Esophagus squamous epithelium (tissue), 5 donors: Measurements from ENCODE around the gene ST7. TPM values are rescaled to one million over a fixed set of nuclear protein-coding genes. Genes with fewer than 3 reads are reported as not detected.

ENCODE experiments used
- DNase-seq: peaks from one replicate; lab custom pipeline; 2025; lab: John Stamatoyannopoulos, UW
- H3K27ac ChIP-seq, 4 donors: fragments of 200-600 bp; sonication (generic); one replicate each; pipeline ENCODE4 v1.5.1; 2016 to 2019; ENCODE audit warnings: mild to moderate bottlenecking in 1 of 4
- H3K27me3 ChIP-seq, 4 donors: fragments of 200-600 bp; sonication (generic); 1 replicate in 3 of 4; 2 replicates in 1 of 4; pipeline versions ENCODE4 v1.5.1 to v1.6.0; 2017 to 2021; ENCODE audit warnings: antibody characterized with exemption in 1 of 4
- H3K36me3 ChIP-seq, 3 donors: fragments of 200-600 bp; sonication (generic); one replicate each; pipeline ENCODE4 v1.5.1; 2016 to 2019
- H3K4me1 ChIP-seq, 3 donors: fragments of 200-600 bp; sonication (generic); one replicate each; pipeline ENCODE4 v1.5.1; 2017 to 2019
- H3K4me3 ChIP-seq, 4 donors: fragments of 200-600 bp; sonication (generic); 1 replicate in 3 of 4; 2 replicates in 1 of 4; pipeline ENCODE4 v1.5.1; 2016 to 2019; ENCODE audit warnings: mild to moderate bottlenecking in 2 of 4, moderate library complexity in 1 of 4
- H3K9me3 ChIP-seq, 3 donors: fragments of 200-600 bp; sonication (generic); one replicate each; pipeline ENCODE4 v1.5.1; 2016 to 2019
- POLR2A ChIP-seq, 4 donors: fragments of 450-650 bp; IDR thresholded peaks; one replicate each; pipeline ENCODE4 v1.6.1; 2017; ENCODE audit warnings: antibody characterized with exemption in 4 of 4, mild to moderate bottlenecking in 4 of 4, moderate library complexity in 3 of 4
- WGBS, 2 donors: methylation state at CpG; one replicate each; pipeline ENCODE4 v1.1.5; 2018; 5-methylcytosine and 5-hydroxymethylcytosine counted together
- intact Hi-C: fragments of 100-400 bp; cut with DNase I; formaldehyde crosslinking; loops from one replicate; pipeline ENCODE4 v1.15.0; 2022
- total RNA-seq, 4 donors: library from RNA; depleted of rRNA; stranded (reverse); fragments of >200 nt; gene quantifications; one replicate each; pipeline ENCODE4 v1.1.0, GENCODE V29; 2016
- TF ChIP-seq, protein P1 (sequence below), 6 experiments: fragments of 450-650 bp in 4 of 6; fragments of 200-600 bp in 2 of 6; sonication (generic) in 2 of 6; IDR thresholded peaks; one replicate each; pipeline ENCODE4 v1.5.1; 2016 to 2019; ENCODE audit warnings: antibody characterized with exemption in 6 of 6, mild to moderate bottlenecking in 4 of 6, moderate library complexity in 4 of 6
- donor health status: DM: yes; HTN: yes; CAD: no.

Gene ST7
- total RNA-seq, 4 donors from 2014 or later: 12.9 to 18.0 (median 15.3) TPM

DNA sequence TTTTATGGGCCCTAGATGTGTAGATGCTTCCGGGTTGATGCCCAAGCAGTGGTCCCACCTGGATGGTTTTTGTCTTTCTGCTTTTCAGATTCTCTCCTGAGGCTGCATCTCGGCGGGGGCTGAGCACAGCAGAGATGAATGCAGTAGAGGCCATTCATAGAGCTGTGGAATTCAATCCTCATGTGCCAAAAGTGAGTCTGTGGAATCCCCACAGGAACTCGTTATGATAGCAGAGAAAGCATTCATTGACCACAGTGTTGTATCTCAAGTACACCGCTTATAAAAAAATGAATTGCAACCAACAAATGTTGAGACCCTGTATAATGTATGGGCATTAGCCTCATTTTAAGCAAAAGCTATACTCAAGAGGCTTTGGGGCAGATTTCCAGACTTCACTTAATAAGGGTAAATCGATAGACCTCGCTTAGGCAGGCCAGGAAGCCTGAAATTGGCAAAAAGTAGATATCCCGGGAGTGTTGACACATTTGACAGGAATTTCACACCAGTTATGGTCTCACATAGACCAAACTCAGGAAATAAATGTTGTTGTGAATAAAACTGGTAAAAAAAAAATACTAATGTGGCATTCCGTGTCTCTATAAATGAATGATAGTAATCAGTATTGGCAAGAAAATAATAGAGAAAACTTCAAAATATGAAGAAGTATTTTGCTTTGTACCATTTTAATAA, 237.6 kb downstream of the ST7 start:
- no peaks in the 10 kb centered on the region for H3K27me3 ChIP-seq
- no peaks in the 10 kb centered on the region for H3K4me1 ChIP-seq
- no peaks in the 10 kb centered on the region for H3K9me3 ChIP-seq
- no peak overlapping the region for H3K27ac ChIP-seq
- intact Hi-C loops: no loop called here
- TF ChIP-seq, protein P1, sequence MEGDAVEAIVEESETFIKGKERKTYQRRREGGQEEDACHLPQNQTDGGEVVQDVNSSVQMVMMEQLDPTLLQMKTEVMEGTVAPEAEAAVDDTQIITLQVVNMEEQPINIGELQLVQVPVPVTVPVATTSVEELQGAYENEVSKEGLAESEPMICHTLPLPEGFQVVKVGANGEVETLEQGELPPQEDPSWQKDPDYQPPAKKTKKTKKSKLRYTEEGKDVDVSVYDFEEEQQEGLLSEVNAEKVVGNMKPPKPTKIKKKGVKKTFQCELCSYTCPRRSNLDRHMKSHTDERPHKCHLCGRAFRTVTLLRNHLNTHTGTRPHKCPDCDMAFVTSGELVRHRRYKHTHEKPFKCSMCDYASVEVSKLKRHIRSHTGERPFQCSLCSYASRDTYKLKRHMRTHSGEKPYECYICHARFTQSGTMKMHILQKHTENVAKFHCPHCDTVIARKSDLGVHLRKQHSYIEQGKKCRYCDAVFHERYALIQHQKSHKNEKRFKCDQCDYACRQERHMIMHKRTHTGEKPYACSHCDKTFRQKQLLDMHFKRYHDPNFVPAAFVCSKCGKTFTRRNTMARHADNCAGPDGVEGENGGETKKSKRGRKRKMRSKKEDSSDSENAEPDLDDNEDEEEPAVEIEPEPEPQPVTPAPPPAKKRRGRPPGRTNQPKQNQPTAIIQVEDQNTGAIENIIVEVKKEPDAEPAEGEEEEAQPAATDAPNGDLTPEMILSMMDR (IDR thresholded peaks at IDR 0.05): no peak
- TF ChIP-seq POLR2A (IDR thresholded peaks at IDR 0.05): no peak
- 89 to 92% methylated on average over 8 to 9 of the region's 9 CpGs for WGBS, 2 donors
- no peak for DNase-seq
- H3K36me3 ChIP-seq: peaks cover 0 to 22% (median 0%) of the 10 kb centered on the region in 3 donors
- H3K4me3 ChIP-seq: no peak overlapping the region

DNA sequence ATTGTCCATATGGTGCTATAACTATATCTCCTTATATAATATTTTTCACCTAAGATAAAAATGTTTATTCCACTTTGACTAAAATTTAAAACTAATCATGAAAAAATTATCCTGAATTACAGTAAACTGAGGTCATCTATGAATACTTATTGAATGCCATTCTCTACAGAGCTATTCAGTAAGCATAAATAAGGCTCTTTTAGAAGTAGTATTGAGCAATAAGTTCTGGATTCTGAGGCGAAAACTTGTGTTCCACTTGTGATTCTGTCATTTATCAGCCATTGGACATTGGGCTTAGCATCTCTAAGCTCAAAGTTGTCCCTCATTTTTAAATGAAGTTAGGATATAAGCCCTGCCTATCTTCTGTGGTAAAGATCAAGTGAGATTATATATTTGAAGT, 238.8 kb downstream of the ST7 start:
- Histone ChIP-seq H3K27ac (no peak overlapping the region), H3K9me3 (no peaks in the 10 kb centered on the region), H3K4me3 (no peak overlapping the region), H3K27me3 (no peaks in the 10 kb centered on the region), H3K36me3 (peaks cover 0 to 22% (median 0%) of the 10 kb centered on the region in 3 donors), H3K4me1 (no peaks in the 10 kb centered on the region)
- TF ChIP-seq, protein P1 (IDR thresholded peaks at IDR 0.05): no peak
- TF ChIP-seq POLR2A (IDR thresholded peaks at IDR 0.05): no peak
- intact Hi-C loops: no loop called here
- WGBS, 2 donors: 85 to 87% methylated on average over 1 of the region's 1 CpG
- DNase-seq: no peak

DNA sequence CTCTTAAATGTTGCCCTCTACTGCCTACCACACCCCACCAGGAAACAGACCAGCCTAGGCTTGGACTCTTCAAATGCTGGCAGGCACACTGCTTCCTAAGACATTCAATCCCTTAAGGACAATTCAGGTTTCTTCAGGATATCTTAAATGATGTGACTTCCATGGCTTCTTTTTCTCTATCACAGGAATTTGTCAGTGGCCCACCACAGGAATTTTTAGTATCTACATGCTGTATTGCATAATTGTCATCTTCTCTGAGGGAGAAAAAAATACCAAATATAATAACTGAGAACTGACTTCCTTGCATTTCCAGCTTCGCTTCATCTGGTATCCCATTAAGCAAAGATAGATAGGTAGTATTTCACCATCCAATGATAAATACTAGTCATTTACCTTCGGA, 240.3 kb downstream of the ST7 start:
- Histone ChIP-seq H3K27me3 (no peaks in the 10 kb centered on the region), H3K4me3 (no peak overlapping the region), H3K4me1 (no peaks in the 10 kb centered on the region), H3K27ac (no peak overlapping the region), H3K9me3 (no peaks in the 10 kb centered on the region), H3K36me3 (peaks cover 0 to 30% (median 0%) of the 10 kb centered on the region in 3 donors)
- WGBS, 2 donors: 59 to 88% methylated on average over 2 of the region's 2 CpGs
- TF ChIP-seq, protein P1 (IDR thresholded peaks at IDR 0.05): no peak
- TF ChIP-seq POLR2A (IDR thresholded peaks at IDR 0.05): no peak
- intact Hi-C loops: no loop called here
- no peak for DNase-seq

DNA sequence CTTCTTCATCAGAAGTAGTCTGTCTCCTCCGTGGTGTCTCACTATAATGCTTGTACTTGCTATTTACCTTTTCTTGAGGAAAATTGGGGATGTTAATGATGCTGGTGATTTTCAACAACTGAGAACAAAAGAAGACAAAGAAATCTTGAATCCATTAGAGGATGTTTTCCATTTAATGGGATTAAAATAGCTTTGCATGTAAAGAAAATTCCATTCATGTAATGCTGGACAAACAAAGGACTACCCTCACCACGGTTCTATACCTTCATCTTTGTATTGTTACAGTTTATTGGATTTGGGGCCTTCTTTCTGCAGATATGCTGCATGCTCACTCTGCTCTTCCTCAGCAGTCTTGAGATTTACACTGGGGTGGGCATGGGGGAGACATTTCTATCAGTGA, 241.1 kb downstream of the ST7 start:
- no peak for TF ChIP-seq POLR2A (IDR thresholded peaks at IDR 0.05)
- TF ChIP-seq, protein P1 (IDR thresholded peaks at IDR 0.05): no peak
- Histone ChIP-seq H3K4me3 (no peak overlapping the region), H3K36me3 (peaks cover 0 to 34% (median 0%) of the 10 kb centered on the region in 3 donors), H3K9me3 (no peaks in the 10 kb centered on the region), H3K4me1 (no peaks in the 10 kb centered on the region), H3K27me3 (no peaks in the 10 kb centered on the region), H3K27ac (no peak overlapping the region)
- no peak for DNase-seq
- WGBS, 2 donors: 80 to 88% methylated on average over 2 of the region's 2 CpGs
- intact Hi-C loops: no loop called here

DNA sequence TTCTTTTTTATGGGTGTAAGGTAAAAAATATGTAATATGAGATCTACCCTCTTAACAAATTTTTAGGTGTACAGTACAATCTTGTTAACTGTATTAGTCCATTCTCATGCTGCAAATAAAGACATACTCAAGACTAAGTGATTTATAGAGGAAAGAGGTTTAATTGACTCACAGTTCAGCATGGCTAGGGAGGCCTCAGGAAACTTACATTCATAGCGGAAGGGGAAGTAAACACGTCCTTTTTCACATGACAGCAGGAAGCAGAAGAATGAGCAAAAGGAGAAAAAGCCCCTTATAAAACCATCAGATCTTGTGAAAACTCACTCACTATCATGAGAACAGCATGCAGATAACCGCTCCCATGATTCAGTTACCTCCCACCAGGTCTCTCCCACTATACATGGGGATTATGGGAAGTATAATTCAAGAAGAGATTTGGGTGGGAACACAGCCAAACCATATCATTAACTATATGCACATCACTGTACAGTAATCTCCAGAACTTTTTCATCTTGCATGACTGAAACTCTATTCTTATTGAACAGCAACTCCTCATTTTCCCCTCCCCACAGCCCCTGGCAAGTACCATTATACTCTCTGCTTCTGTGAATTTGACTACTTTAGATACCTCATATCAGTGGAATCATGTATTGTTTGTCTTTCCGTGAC, 242.2 kb downstream of the ST7 start:
- 86 to 94% methylated on average over 4 of the region's 4 CpGs for WGBS, 2 donors
- no peak for TF ChIP-seq POLR2A (IDR thresholded peaks at IDR 0.05)
- TF ChIP-seq, protein P1 (IDR thresholded peaks at IDR 0.05): no peak
- Histone ChIP-seq H3K27ac (no peak overlapping the region), H3K4me1 (no peaks in the 10 kb centered on the region), H3K9me3 (no peaks in the 10 kb centered on the region), H3K27me3 (no peaks in the 10 kb centered on the region), H3K4me3 (no peak overlapping the region), H3K36me3 (peaks cover 0 to 23% (median 0%) of the 10 kb centered on the region in 3 donors)
- DNase-seq: no peak
- intact Hi-C loops: no loop called here
